Globus pallidus (tissue), 1 donor: Measurements from ENCODE around the gene SLX4IP.

ENCODE experiments used
- DNase-seq: peaks from one replicate; pipeline ENCODE4 v3.0.0-alpha.2; 2015; ENCODE audit warnings: low spot score

Gene SLX4IP

DNA sequence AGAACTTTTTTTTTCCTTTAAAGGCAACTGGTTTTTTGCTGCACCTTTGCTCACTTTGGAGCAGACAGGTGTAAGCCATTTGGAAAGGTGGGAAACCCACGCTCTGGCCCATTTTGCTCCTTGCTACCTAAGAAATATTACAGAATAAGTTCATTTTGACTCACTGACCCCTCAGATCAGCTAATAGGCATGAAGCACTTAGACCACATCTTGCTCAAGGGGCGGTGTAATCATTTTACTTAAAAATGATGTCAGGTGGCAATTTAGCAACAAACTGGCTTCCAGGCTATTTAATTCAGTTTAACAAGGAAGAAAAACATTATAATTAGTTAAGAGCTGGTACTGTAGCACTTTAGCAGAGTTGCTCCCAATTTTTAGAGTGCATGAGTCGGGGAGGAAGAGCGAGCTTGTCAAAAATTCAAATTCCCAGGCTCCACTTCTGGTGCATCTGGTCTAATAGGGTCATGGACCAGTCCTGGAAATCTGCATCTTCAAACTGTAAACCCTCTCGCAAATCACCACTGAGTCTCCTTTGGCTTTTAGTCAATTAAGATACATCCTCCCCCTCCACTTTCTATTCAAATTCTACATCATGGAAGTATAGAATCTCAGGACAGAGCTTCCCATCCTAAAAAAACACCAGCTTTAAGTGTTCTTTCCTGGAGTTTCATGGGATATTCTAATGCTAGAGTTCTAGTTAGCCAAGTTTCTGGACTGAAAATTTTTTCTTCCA is 200.5 kb downstream of the SLX4IP start:
- DNase-seq, result no peak

- no peak for DNase-seq
Measured at GRCh38 chr20:10636326-10636818, 201.3 kb downstream of the SLX4IP start.

DNA sequence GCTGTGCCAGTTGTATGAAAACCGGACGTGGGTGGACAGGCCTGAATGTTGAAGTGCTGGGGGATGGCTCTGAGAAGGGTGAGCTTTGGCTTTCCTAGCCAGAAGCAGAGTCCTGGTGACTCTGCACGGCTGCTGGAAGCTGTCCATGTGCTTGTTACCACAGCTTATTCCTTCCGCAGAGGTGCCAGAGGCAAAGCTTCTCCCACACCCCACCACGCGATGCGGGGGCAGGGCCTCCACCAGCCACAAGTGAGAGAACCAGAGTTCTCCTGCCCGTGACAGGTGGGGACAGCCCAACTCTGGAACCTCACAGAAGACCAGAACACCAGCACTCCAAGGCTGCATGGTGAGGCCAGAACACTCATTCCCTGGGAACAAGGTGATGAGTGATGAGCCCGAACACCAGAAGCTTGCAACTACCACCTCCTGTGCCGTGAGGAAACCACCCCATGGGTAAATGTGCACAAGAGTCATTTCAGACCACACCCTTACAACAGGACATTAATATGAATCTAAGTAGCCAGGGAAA is 202.0 kb downstream of the SLX4IP start:
- DNase-seq, result no peak

- no peak for DNase-seq
Measured at GRCh38 chr20:10637563-10637962, 202.5 kb downstream of the SLX4IP start.

DNA sequence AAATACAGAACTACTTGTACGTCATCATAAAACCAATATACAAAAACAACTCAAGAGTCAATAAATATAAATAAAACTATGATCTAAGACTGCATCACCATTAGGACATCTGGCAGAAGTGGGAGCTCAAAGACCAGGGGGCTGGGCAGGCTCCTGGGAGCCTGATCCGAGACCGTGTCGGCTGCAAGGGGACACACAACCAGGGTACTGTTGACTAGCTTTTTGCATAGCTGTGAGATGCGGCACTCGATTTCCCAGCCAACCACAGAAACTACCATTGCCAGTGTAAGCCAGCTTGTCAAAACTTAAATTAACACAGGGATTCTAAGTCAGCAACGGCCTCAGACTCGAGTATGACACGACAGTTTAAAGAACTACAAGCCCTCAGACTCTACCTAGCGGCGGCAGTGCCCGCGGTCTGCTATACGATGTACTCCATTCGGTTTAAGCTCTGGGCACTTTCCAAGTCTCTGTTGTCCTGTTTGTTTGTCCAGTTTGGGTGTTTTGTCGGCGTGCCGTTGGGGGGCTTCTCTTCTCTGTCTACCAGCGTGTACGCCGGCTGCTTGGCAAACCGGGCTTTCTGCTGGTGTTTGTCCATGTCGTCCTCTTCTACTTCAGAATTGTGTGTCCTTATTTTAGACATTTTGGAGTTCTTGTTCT is 204.1 kb downstream of the SLX4IP start:
- peak; percentile 31 for DNase-seq

DNA sequence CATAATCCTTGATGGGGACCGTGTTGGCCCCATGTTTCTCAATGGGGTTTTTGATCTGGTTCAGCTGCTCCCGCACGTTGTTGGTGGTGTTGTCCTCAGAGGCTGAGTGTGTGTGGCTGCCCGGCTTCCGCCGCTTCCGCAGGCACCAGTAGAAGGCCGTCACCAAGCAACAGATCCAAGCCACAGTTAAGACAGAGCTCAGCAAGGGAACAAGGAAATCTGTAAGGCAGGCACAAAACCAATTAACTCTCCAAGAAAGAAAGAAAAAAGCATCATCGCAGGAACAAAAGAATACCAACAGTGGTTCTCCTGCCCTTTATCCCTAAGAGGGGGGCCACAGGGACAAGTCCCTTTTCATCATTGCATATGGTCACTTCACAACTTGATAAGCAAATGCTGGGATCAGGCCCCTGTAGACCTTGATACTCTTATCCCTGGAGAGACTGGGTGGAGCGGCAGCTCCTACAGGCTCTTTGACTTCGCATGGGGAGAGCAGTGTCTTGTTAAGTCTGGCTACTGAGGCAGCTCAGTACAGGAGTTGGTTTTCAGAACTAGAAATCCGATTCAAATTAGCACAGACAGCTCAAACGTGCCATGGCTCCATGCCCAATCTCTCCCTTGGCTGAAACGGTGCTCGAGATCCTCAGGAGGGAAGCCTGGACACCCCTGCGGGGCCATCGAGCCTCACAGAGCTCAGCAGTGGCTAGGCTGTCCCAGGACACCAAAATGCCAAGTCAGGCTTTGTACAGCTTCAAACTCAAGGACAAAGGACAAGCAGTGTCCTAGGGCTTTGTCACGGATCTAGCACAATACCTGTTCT is 204.8 kb downstream of the SLX4IP start:
- DNase-seq, result peak; percentile 38

- no peak for DNase-seq
Measured at GRCh38 chr20:10640897-10641296, 205.8 kb downstream of the SLX4IP start.

GRCh38 chr20:10641467-10641866 is 206.4 kb downstream of the SLX4IP start:
- DNase-seq, result no peak

GRCh38 chr20:10641893-10642292 is 206.8 kb downstream of the SLX4IP start:
- no peak for DNase-seq

- no peak for DNase-seq
Measured at GRCh38 chr20:10642856-10643559, 207.9 kb downstream of the SLX4IP start.

- no peak for DNase-seq
Measured at GRCh38 chr20:10643560-10643873, 208.4 kb downstream of the SLX4IP start.

GRCh38 chr20:10644458-10645204 is 209.5 kb downstream of the SLX4IP start:
- no peak for DNase-seq

DNA sequence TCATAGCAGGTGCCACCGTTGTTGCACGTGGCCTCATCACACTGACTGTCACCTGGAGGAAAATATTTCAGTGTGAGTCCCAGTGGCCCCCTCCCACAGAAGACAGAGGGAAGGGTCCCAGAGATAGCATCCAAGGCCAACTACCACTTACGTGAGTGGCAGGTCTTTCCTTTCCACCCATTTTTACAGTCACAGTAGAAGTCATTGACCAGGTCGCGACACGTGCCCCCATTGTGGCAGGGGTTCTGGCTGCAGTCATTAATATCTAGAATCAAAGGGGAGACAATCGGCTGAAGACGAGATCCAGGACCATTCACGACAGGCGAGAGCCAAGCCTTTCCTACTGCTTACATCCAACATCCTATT is 210.1 kb downstream of the SLX4IP start:
- DNase-seq, result no peak

DNA sequence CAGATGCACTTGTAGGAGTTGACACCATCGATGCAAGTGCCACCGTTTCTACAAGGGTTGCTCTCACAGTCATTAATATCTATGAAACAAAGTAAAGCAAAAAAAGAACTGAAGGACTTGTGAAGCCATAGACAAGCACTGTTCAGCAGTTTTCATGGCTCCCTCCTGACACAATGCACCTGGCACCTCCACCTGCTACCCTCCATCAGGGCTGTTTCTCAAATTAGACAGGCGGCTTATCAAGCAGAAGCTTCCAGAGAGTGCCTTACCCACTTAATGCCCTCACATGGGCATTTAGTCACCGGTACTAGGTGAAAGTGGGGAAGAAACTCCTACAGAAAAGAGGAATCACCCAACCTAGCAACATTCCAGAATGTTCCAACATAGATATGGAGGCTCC is 210.9 kb downstream of the SLX4IP start:
- no peak for DNase-seq

- DNase-seq, result no peak
Measured at GRCh38 chr20:10646886-10647420, 211.8 kb downstream of the SLX4IP start.

DNA sequence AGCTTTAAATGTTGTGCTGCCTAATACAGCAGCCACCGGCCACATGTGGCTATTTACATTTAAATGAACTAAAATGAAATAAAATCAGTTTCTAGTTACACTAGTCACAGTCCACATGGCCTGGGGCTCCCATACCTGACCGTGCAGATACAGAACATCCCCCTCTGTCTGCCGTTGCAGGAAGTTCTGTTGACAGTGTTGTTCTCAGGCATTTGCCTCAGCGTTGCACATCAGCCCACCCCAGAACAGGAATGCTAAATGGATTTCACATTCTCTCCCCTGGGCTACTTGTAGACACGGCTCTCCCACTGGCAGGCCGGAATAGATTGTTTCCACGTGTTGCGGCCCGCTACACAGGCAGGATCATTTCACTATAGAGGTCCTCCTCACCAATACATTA is 212.4 kb downstream of the SLX4IP start:
- DNase-seq, result no peak

GRCh38 chr20:10647909-10648308 is 212.8 kb downstream of the SLX4IP start:
- no peak for DNase-seq

DNA sequence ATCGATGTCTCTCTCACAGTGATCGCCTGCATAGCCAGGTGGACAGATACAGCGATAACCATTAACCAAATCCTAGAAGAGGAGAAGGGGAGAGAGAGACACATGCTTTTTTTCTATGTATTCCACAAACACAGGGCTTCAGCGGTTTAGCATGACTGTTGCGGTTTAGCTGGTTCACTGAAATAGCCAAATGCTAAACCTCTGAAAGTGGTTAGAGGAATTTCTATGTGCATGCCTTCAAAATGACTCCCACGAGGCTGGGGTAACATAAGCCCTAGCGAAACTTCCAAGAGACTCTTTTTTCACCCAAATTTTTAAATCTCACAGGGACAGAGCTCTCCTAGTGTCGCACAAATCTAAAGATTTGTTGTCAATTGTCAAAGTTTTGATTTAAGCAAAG is 213.5 kb downstream of the SLX4IP start:
- no peak for DNase-seq

GRCh38 chr20:10649080-10649796 is 214.1 kb downstream of the SLX4IP start:
- no peak for DNase-seq

DNA sequence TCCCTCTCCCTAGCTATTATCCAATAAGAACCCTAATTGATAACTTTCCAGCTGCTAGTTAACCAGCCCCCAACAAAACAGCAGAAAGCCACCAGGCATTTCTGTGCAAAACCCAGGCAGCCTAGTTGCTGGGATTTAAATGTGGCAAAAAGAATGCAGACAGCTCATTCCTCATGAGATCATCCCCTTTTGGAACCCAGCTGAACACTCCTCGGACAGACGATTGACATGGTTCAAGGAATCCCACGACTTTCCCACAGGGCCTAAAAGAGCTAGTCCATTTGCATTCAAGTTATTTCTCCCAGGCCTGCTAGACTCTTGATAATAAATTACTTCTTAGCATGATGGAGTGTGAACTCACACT is 214.7 kb downstream of the SLX4IP start:
- DNase-seq, result no peak
